GM23338 (cell line): ENCODE measurements around the gene TSC2.

ENCODE experiments used
- CREB1 ChIP-seq: fragments of 250-450 bp; sonication (Bioruptor Pico); IDR thresholded peaks from 2 replicates; pipeline ENCODE4 v1.5.0; 2020; ENCODE audit warnings: low read depth, mild to moderate bottlenecking, moderate library complexity
- ETS1 ChIP-seq: IDR thresholded peaks from 2 replicates; pipeline ENCODE4 v1.6.1; 2016; ENCODE audit warnings: antibody characterized with exemption
- EZH2 ChIP-seq: fragments of 200-600 bp; sonication (generic); IDR thresholded peaks from one replicate; pipeline ENCODE4 v1.8.0; 2017; ENCODE audit warnings: antibody characterized with exemption, mild to moderate bottlenecking, low read depth; ENCODE audit not compliant: unreplicated experiment
- EZH2phosphoT487 ChIP-seq: fragments of 200-600 bp; sonication (generic); IDR thresholded peaks from one replicate; pipeline ENCODE4 v1.8.1; 2018; ENCODE audit warnings: antibody characterized with exemption; ENCODE audit not compliant: unreplicated experiment
- TF ChIP-seq, protein P1 (sequence below), 2 experiments: fragments of 200-600 bp in 1 of 2; sonication (generic) in 1 of 2; conservative IDR thresholded peaks; 2 replicates each; pipeline versions ENCODE4 v1.5.1 to v1.6.1; 2016 to 2017; ENCODE audit warnings: antibody characterized with exemption in 2 of 2, low read depth in 2 of 2, mild to moderate bottlenecking in 2 of 2, moderate library complexity in 1 of 2
- TF ChIP-seq, protein P2 (sequence below): IDR thresholded peaks from one replicate; pipeline ENCODE4 v1.6.1; 2018; ENCODE audit warnings: antibody characterized with exemption; ENCODE audit not compliant: unreplicated experiment

GRCh38 chr16:2056681-2057407 lies 9.1 kb downstream of the TSC2 start:
- TF ChIP-seq ETS1, result no peak
- no peak for TF ChIP-seq EZH2phosphoT487
- TF ChIP-seq, protein P1, sequence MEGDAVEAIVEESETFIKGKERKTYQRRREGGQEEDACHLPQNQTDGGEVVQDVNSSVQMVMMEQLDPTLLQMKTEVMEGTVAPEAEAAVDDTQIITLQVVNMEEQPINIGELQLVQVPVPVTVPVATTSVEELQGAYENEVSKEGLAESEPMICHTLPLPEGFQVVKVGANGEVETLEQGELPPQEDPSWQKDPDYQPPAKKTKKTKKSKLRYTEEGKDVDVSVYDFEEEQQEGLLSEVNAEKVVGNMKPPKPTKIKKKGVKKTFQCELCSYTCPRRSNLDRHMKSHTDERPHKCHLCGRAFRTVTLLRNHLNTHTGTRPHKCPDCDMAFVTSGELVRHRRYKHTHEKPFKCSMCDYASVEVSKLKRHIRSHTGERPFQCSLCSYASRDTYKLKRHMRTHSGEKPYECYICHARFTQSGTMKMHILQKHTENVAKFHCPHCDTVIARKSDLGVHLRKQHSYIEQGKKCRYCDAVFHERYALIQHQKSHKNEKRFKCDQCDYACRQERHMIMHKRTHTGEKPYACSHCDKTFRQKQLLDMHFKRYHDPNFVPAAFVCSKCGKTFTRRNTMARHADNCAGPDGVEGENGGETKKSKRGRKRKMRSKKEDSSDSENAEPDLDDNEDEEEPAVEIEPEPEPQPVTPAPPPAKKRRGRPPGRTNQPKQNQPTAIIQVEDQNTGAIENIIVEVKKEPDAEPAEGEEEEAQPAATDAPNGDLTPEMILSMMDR (conservative IDR thresholded peaks at IDR 0.05; ENCODE audit: low read depth in 2 of 2), result no peak; a peak in 1 of 4 replicates
- no peak for TF ChIP-seq EZH2
- no peak for TF ChIP-seq CREB1 (CRISPR knock-in tag)
- TF ChIP-seq, protein P2, sequence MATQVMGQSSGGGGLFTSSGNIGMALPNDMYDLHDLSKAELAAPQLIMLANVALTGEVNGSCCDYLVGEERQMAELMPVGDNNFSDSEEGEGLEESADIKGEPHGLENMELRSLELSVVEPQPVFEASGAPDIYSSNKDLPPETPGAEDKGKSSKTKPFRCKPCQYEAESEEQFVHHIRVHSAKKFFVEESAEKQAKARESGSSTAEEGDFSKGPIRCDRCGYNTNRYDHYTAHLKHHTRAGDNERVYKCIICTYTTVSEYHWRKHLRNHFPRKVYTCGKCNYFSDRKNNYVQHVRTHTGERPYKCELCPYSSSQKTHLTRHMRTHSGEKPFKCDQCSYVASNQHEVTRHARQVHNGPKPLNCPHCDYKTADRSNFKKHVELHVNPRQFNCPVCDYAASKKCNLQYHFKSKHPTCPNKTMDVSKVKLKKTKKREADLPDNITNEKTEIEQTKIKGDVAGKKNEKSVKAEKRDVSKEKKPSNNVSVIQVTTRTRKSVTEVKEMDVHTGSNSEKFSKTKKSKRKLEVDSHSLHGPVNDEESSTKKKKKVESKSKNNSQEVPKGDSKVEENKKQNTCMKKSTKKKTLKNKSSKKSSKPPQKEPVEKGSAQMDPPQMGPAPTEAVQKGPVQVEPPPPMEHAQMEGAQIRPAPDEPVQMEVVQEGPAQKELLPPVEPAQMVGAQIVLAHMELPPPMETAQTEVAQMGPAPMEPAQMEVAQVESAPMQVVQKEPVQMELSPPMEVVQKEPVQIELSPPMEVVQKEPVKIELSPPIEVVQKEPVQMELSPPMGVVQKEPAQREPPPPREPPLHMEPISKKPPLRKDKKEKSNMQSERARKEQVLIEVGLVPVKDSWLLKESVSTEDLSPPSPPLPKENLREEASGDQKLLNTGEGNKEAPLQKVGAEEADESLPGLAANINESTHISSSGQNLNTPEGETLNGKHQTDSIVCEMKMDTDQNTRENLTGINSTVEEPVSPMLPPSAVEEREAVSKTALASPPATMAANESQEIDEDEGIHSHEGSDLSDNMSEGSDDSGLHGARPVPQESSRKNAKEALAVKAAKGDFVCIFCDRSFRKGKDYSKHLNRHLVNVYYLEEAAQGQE, result no peak
